Measurements from ENCODE around the gene ZDHHC8. TPM values are rescaled to one million over a fixed set of nuclear protein-coding genes. Genes with fewer than 3 reads are reported as not detected.

The ZDHHC8 gene
- total RNA-seq, 1 experiment from 2014 or later: 51.7 TPM

DNA sequence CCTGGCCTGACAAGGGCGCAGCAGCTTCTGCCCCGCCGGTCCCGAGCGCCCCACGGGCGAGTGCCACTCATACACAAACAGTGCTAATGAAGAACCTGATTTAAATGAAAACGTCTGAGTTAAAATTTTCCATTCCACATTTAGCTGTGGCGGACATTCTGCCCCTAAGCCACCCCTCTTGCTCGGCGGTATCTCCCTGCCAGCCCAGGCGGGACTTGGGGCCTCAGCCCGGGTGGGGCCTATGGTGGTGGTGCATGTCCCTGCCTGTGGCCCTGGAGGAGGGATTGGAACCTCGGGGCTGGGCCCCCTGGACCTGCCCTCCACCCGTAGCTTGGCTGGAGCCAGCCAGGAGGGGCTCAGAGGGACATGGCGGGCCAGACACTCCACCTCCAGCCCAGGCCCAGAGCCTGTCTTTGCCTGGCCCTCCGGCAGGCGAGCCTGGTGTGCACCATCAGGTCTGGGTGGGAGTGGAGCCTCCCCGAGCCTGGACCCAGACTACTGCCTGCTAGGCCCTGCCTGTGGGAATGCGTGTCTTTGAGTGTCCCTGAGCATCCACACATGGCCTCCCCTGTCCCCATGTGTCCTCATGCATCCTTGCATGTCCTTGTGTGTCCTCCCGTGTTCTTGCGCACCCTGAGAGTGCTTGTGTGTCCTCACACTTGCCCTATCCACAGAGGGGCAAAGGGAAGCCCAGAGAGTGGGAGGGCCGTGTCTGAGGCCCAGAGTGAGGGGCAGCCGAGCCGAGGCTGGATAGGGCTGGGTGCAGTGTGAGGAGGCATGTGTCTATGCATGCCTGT lies 4.4 kb downstream of the ZDHHC8 start:
- TF ChIP-seq, protein P1, sequence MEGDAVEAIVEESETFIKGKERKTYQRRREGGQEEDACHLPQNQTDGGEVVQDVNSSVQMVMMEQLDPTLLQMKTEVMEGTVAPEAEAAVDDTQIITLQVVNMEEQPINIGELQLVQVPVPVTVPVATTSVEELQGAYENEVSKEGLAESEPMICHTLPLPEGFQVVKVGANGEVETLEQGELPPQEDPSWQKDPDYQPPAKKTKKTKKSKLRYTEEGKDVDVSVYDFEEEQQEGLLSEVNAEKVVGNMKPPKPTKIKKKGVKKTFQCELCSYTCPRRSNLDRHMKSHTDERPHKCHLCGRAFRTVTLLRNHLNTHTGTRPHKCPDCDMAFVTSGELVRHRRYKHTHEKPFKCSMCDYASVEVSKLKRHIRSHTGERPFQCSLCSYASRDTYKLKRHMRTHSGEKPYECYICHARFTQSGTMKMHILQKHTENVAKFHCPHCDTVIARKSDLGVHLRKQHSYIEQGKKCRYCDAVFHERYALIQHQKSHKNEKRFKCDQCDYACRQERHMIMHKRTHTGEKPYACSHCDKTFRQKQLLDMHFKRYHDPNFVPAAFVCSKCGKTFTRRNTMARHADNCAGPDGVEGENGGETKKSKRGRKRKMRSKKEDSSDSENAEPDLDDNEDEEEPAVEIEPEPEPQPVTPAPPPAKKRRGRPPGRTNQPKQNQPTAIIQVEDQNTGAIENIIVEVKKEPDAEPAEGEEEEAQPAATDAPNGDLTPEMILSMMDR (conservative IDR thresholded peaks at IDR 0.05): no peak
- Histone ChIP-seq H3K4me1 (ENCODE audit: insufficient read depth, low read length) (no peaks in the 10 kb centered on the region), H2BK20ac (ENCODE audit: low read depth, low read length, poor library complexity, severe bottlenecking) (no peak overlapping the region), H3K18ac (ENCODE audit: insufficient read length, low read depth, low read length) (no peak overlapping the region), H2BK12ac (ENCODE audit: insufficient read length, low read depth, low read length) (no peak overlapping the region), H3K4ac (ENCODE audit: low read depth, low read length) (no peak overlapping the region), H2BK15ac (ENCODE audit: low read depth, low read length) (no peak overlapping the region), H3K79me2 (ENCODE audit: insufficient read depth, low read length) (no peaks in the 10 kb centered on the region; the same call in 1 of the 2 replicates), H2BK5ac (ENCODE audit: insufficient read length, low read length) (no peak overlapping the region), H3K14ac (ENCODE audit: insufficient read depth, low read length) (no peak overlapping the region), H4K5ac (ENCODE audit: insufficient read length, low read depth, low read length) (no peak overlapping the region), H4K20me1 (ENCODE audit: control insufficient read depth, insufficient read depth, insufficient read length) (peaks cover 3% of the 10 kb centered on the region), H3K9ac (ENCODE audit: extremely low read depth, insufficient read length, low read length) (no peak overlapping the region), H3K56ac (ENCODE audit: insufficient read length, low read depth, low read length) (peak overlapping the region; percentile 8), H3K79me1 (ENCODE audit: insufficient read depth, low read depth, low read length, poor library complexity, severe bottlenecking) (no peaks in the 10 kb centered on the region), H2AK5ac (ENCODE audit: insufficient read length, low read length) (no peak overlapping the region), H3K27ac (ENCODE audit: insufficient read length, low read depth, low read length) (no peak overlapping the region), H3K4me2 (ENCODE audit: insufficient read depth, insufficient read length, low read length) (no peak overlapping the region), H3K27me3 (ENCODE audit: insufficient read depth, low read length) (no peaks in the 10 kb centered on the region), H4K91ac (ENCODE audit: insufficient read length, low read depth, low read length) (no peak overlapping the region), H3K9me3 (ENCODE audit: control insufficient read depth, low read depth, low read length) (no peaks in the 10 kb centered on the region), H3K23me2 (ENCODE audit: insufficient read length, low read depth, low read length, poor library complexity, severe bottlenecking) (peaks cover 4% of the 10 kb centered on the region), H3K23ac (ENCODE audit: insufficient read length, low read depth, low read length) (no peak overlapping the region), H4K8ac (replicated peaks; ENCODE audit: insufficient read length, low read depth, low read length) (no peak overlapping the region), H3T11ph (ENCODE audit: low read length) (no peak overlapping the region), H2BK120ac (ENCODE audit: low read depth, low read length, poor library complexity, severe bottlenecking) (no peak overlapping the region), H2AFZ (ENCODE audit: low read length) (no peak overlapping the region)
- H3K27me3 Mint-ChIP-seq (ENCODE audit: low read depth): no peaks in the 10 kb centered on the region
- H3K9me3 Mint-ChIP-seq: no peaks in the 10 kb centered on the region
- no peak overlapping the region; a peak in 1 of 5 replicates for H3K4me3 Mint-ChIP-seq
- no peaks in the 10 kb centered on the region; a peak in 2 of 7 replicates for H3K36me3 Mint-ChIP-seq (ENCODE audit: insufficient read depth in 1 of 3, low read depth in 3 of 3)
- peaks cover 2 to 3% of the 10 kb centered on the region in 2 experiments; a peak in 1 of 4 replicates for H3K4me1 Mint-ChIP-seq
- no peak overlapping the region for H3K27ac Mint-ChIP-seq
- DNase-seq: no peak
- no CpG with 5 or more reads among the region's 25 CpGs for WGBS (ENCODE audit: extremely low coverage, insufficient read length, low lambda C conversion rate)
